Motor neuron (in vitro differentiated cells): ENCODE results near the gene EXOSC5. TPM values are rescaled to one million over a fixed set of nuclear protein-coding genes. Genes with fewer than 3 reads are reported as not detected.
A peak's percentile ranks its signal among the peaks of the same experiment; 100 is the strongest.
"Not testable (repeated sequence)": the region's sequence is repeated elsewhere in the genome, so short reads cannot be mapped to it uniquely, and the experiment has no call there.

Experiments
- ATAC-seq, 8 experiments: fragments of 200-7000 bp; cut with Tn5 transposase; replicated peaks in 6 of 8; 2 replicates each; pipeline ENCODE4 v1.8.0; 2021; ENCODE audit warnings: mild to moderate bottlenecking in 8 of 8, moderate library complexity in 8 of 8
- H3K27ac ChIP-seq, 2 donors: fragments of 250-450 bp; sonication (Bioruptor Pico); 2 replicates each; pipeline ENCODE4 v1.9.0; 2021; ENCODE audit warnings: antibody characterized with exemption in 2 of 2, mild to moderate bottlenecking in 2 of 2, moderate library complexity in 1 of 2
- H3K4me1 ChIP-seq, 2 donors: fragments of 250-450 bp; sonication (Bioruptor Pico); replicated peaks in 1 of 2; 2 replicates each; pipeline ENCODE4 v1.6.1; 2021; ENCODE audit warnings: antibody characterized with exemption in 2 of 2, mild to moderate bottlenecking in 2 of 2, moderate library complexity in 1 of 2
- H3K4me3 ChIP-seq, 5 donors: fragments of 250-450 bp; sonication (Bioruptor Pico); 2 replicates each; pipeline ENCODE4 v1.9.0; 2021; ENCODE audit warnings: antibody characterized with exemption in 5 of 5, mild to moderate bottlenecking in 5 of 5, moderate library complexity in 4 of 5
- WGBS, 10 experiments: fragments of 450-650 bp; shearing (Covaris generic); methylation state at CpG; one replicate each; pipeline ENCODE4 v1.0.0; 2022; 5-methylcytosine and 5-hydroxymethylcytosine counted together
- in situ Hi-C, 9 experiments: fragments of 400-800 bp; cut with MboI; loops; one replicate each; pipeline ENCODE4 v1.15.0; 2021; ENCODE audit warnings: low sequenced_read_pairs in 9 of 9, low pct_unique_long_range_greater_than_20kb in 2 of 9; ENCODE audit not compliant: unreplicated experiment in 9 of 9
- total RNA-seq, 8 experiments: library from RNA; unstranded; fragments of 300-600 nt; gene quantifications; 2 replicates each; pipeline versions ENCODE4 v1.2.3 to v1.2.4, GENCODE V29; 2022

The EXOSC5 gene
- total RNA-seq, 8 experiments from 2014 or later: 14.9 to 61.8 (median 35.6) TPM

DNA sequence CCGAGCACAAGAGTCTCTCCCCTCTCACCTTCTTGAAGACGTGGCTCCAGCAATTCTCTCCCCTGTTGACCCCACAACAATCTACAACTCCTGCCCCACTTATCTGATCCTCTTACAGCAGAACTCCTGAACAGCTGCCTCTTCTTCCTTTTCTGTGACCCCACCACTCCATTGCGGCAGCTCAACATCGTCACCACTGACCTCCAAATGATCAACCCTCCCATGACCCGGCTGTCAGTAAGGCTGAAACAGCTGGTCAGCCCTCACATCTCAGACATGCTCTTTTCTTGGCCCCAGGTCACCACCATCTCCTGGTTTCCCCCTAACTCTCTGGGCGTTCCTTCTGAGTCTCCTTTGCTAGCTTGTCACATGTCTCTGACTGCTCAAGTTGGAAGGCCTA lies 1.8 kb downstream of the EXOSC5 start:
- Histone ChIP-seq H3K27ac (no peak overlapping the region), H3K4me1 (peaks cover 11 to 13% of the 10 kb centered on the region in 2 donors), H3K4me3 (no peak overlapping the region)
- 43 to 100% (median 76%) methylated on average over 1 to 5 of the region's 6 CpGs; no CpG with 5 or more reads in 4 of the 10 experiments for WGBS, 10 experiments
- ATAC-seq: no peak
- in situ Hi-C loops: no loop called here

DNA sequence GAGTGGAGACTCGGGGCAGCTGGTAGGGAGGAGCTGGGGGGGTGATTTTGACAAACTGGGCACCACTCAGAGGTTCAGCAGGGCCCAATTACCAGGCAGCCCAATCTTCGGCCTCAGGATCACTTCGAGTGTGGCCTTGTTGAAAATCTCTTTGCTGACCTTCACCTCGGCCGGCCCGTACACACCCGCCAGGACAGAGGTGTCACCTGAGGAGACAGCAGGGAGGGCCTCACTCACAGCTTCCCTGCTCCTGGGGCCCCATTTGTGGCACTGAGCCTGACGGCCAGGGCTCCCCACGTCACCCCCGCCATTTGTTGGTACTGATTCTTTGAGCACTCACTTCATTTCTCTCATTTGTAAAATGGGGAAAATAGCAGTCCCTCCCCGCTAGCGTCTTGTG lies 4.4 kb downstream of the EXOSC5 start:
- Histone ChIP-seq H3K27ac (no peak overlapping the region), H3K4me3 (no peak overlapping the region), H3K4me1 (peaks cover 4 to 5% of the 10 kb centered on the region in 2 donors)
- in situ Hi-C loops: no loop called here
- no peak for ATAC-seq
- WGBS, 10 experiments: 27 to 100% (median 83%) methylated on average over 1 to 7 of the region's 12 CpGs; no CpG with 5 or more reads in 2 of the 10 experiments

DNA sequence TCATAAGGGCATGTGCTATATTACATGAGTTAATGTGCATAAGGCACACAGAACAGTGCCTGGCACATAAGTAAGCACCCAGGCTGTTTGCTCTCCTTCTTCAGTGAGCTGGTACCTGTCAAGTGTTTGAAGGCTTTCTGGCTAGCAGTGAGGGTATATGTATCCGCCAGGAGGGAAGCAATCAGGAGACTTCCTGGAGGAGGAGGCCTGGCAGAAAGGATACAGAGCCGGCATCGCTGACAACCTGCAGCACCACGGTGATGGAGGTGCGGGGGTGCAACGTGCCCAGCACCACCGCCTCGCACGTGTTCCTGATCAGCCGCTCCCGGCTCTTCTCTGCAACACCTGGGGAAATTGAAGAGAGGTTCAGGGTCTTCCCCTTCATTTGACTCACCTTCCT lies 5.5 kb downstream of the EXOSC5 start:
- in situ Hi-C loops: no loop called here
- no peak for ATAC-seq
- Histone ChIP-seq H3K27ac (no peak overlapping the region), H3K4me1 (peaks cover 4 to 5% of the 10 kb centered on the region in 2 donors), H3K4me3 (no peak overlapping the region)
- WGBS, 10 experiments: 33 to 100% (median 93%) methylated on average over 1 to 8 of the region's 11 CpGs; no CpG with 5 or more reads in 5 of the 10 experiments

DNA sequence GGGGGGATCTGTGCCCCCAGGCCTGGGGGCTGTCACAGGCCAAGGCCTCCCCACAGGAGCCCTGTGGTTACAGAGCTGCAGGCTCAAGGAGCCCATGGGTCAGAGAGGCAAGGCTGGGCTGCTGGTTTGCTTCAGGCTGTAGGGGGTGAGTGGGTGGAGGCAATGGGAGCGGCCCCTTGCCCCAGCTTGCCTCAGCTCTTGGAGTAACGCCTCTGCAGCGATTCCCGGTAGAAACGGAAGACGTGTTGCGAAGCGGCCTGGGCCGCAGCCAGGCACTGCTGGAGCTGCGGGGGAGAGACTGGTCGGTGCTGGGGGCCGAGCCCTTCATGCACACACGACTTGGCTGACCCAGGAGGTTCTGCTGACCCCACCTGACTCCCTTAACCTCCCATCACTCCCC lies 10.7 kb downstream of the EXOSC5 start:
- WGBS, 10 experiments: 81 to 100% (median 93%) methylated on average over 3 to 6 of the region's 13 CpGs; no CpG with 5 or more reads in 7 of the 10 experiments
- Histone ChIP-seq H3K27ac (no peak overlapping the region), H3K4me1 (no peaks in the 10 kb centered on the region), H3K4me3 (no peak overlapping the region)
- ATAC-seq: peak in 1 of 8 experiments; percentile 82
- in situ Hi-C loops: no loop called here

DNA sequence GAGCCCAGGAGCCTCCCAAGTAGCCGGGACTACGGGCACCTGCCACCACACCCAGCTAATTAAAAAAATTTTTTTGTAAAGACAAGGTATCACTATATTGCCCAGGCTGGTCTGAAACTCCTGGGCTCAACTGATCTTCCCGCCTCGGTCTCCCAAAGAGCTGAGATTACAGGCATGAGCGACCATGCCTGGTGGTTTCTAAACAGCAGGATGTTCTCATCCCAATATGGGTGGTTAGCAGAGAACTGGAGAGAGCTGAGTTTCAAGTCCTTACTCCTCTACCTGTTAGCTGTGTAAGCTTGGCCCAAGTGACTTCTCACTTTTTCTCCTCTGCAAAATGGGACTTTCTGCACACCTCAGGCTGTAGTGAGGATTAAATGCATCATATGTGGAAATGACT lies 12.8 kb downstream of the EXOSC5 start:
- H3K4me1 ChIP-seq: no peaks in the 10 kb centered on the region
- ATAC-seq: no peak
- in situ Hi-C loops: no loop called here
- H3K27ac ChIP-seq: no peak overlapping the region
- no peak overlapping the region for H3K4me3 ChIP-seq
- WGBS, 10 experiments: 83 to 100% (median 83%) methylated on average over 1 to 4 of the region's 5 CpGs; no CpG with 5 or more reads in 7 of the 10 experiments

DNA sequence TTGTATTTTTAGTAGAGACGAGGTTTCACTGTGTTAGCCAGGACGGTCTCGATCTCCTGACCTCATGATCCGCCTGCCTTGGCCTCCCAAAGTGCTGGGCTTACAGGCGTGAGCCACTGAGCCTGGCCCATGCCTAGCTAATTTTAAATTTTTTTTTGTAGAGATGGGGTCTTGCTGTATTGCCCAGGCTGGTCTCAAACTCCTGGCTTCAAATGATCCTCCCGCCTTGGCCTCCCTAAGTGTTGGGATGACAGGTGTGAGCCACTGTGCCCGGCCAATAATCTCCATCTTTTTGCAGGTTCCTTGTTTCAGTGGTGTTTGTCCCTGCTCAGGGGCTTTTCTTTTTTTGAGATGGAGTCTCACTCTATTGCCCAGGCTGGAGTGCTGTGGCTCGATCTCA lies 15.6 kb downstream of the EXOSC5 start:
- H3K4me3 ChIP-seq, ATAC-seq, H3K27ac ChIP-seq, in situ Hi-C loops, H3K4me1 ChIP-seq: not testable (repeated sequence)
- 80 to 100% (median 94%) methylated on average over 1 to 5 of the region's 8 CpGs; no CpG with 5 or more reads in 3 of the 10 experiments for WGBS, 10 experiments

DNA sequence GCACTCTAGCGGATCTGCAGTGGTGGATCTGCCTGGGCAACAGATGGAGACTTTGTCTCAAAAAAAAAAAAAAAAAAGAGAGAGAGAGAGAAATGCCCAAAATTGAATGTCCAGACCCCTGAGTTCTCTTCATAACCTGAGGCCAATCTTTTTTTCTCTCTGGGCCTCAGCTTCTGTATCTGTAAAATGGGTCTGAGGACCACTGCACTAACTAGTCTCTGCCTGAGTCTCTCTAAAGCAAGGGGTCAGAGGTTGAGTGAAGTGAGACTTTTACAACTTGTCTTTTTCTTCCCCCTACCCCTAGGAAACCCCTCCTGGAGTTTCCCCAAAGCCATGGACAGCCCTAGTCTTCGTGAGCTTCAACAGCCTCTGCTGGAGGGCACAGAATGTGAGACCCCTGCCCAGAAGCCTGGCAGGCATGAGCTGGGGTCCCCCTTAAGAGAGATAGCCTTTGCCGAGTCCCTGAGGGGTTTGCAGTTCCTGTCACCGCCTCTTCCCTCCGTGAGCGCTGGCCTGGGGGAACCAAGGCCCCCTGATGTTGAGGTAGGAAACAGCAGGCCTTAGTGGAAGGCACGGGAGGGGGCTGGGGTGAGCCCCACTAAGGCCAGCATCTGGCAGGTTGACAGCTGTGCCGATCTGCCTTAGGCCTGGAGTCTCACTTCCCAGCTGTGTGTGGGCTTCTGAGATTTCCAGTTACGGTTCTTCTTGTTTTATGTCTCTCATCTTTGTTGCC lies 19.0 kb downstream of the EXOSC5 start:
- peak in 1 of 8 experiments; percentile 3 for ATAC-seq
- no peak overlapping the region for H3K27ac ChIP-seq

DNA sequence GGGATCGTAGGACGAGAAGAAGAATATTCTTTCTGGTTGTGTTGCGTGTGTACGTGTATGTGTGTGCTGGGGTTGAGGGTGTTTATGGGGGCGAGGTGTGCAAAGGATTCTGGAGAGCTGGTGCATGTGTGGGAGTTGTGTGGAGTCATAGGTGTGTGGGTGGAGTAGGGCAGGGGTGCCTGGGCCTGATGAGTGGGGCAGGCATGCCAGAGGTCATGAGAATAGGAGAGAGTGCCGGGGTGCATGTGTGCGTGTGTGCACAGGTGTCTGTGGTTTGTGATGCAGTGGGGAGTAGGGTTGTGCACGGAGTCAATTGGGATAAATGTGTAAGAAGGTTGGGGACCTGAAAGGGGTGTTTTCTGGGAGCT lies 20.2 kb downstream of the EXOSC5 start:
- in situ Hi-C loops: no loop called here
- no peak overlapping the region for H3K27ac ChIP-seq
- no peaks in the 10 kb centered on the region for H3K4me1 ChIP-seq
- ATAC-seq: peak in 3 of 8 experiments; percentile 3 to 12 (median 10)
- H3K4me3 ChIP-seq: peak overlapping the region; percentile 29 to 56 (median 40)
- 71 to 100% (median 80%) methylated on average over 1 to 4 of the region's 8 CpGs; no CpG with 5 or more reads in 7 of the 10 experiments for WGBS, 10 experiments

More for the DNA sequence above, 19.0 kb downstream of the EXOSC5 start:
- WGBS, 10 experiments: 10 to 100% (median 80%) methylated on average over 1 to 2 of the region's 9 CpGs; no CpG with 5 or more reads in 5 of the 10 experiments
- H3K4me3 ChIP-seq: no peak overlapping the region
- H3K4me1 ChIP-seq: no peaks in the 10 kb centered on the region
- in situ Hi-C loops: no loop called here

DNA sequence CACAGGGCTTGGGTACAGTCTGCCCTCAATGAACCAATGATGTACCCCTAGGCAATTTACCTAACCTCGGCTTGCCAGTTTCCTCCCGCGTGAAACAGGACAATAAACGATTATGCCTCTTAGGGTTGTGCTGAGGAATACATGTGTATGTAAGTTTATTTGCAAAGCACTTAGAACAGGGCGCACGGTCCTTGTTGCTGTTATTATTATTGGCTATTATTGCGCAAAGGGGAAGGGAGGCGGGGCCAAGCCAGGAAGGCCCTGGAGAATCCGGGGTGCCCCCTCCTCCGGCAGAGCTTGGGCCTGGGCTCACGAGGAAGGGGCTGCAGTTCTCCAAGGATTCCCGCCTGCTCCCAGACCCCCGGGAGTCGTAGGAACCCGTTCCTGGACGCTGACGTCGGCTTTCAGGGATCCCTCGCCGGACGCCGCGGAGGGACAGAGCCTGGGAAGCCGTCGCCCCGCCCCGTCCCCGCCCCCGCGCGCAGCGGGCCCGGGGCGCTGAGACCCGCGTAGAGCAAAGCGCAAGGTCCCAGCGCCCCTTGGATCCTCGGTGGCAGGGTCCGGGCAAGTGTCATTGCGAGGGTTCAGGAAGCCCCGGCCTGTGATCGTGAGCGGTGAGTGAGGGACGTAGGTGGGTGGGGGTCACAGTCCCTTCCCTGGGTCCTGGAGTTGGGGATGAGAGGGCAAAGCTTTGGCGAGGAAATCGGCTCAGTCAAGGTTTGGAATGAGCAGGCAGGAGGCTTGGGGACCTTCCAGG lies 20.7 kb downstream of the EXOSC5 start, which contains the start of gene TMEM91:
Gene TMEM91, plus strand, starts transcription at position 293 of the 757 bp plus-strand sequence. CDS start 1,777 bp downstream, outside the sequence.
- peak within 1 kb of the TSS in 1 of 2 donors; percentile 66 for H3K27ac ChIP-seq

DNA sequence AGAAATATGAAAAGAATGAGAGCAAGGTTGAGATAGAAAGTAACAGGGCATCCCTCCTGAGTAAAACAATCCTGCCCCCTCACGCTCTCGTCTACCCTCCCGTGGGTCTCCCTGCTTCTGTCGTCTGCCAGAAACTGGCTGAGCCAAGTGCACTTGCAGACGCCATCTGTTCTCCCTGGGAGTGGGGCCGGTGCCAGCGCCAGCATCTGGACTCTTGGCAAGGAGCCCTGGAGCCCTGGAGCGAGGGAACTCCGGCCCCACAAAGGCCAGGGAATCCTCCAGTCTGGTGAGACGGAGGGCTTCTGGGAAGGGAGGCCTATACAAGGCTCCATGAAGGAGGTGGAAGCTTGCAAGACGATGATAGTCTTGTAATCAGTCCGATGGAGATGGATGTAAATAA lies 23.2 kb downstream of the EXOSC5 start:
- 10 to 87% (median 39%) methylated on average over 2 to 12 of the region's 12 CpGs; no CpG with 5 or more reads in 4 of the 10 experiments for WGBS, 10 experiments
- in situ Hi-C loops: no loop called here
- Histone ChIP-seq H3K27ac (no peak overlapping the region), H3K4me3 (no peak overlapping the region), H3K4me1 (no peaks in the 10 kb centered on the region)
- ATAC-seq: peak in 6 of 8 experiments; percentile 16 to 85 (median 74)

More for the DNA sequence above, 20.7 kb downstream of the EXOSC5 start, which contains the start of gene TMEM91:
- no peaks in the 10 kb centered on the region for H3K4me1 ChIP-seq
- H3K4me3 ChIP-seq: peak within 1 kb of the TSS; percentile 29 to 56 (median 40)
- peak; percentile 12 to 89 (median 76) for ATAC-seq
- in situ Hi-C loops: no loop called here
- 0 to 8% (median 0%) methylated on average over 1 to 18 of the region's 47 CpGs; no CpG with 5 or more reads in 3 of the 10 experiments for WGBS, 10 experiments

DNA sequence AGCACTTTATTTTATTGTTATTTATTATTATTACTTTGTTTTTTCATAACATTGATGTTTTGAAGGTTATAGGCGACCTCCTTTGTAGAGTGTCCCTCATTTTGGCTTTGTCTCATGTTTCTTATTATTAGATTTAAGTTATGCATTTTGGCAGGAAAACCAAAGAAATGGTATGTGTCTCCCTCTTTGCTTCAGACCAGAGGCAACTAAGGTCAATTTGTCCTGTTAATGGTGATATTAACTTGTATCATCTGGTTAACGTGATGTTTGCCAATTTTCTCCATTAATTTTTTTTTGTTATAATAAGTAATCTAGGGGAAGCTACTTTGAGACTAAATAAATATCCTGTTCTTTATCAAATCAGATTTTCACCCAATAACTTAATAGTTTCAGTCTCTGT lies 24.7 kb downstream of the EXOSC5 start:
- ATAC-seq: no peak
- in situ Hi-C loops: no loop called here
- H3K27ac ChIP-seq: no peak overlapping the region
- 40 to 100% (median 78%) methylated on average over 1 to 2 of the region's 2 CpGs for WGBS, 10 experiments
- no peak overlapping the region for H3K4me3 ChIP-seq
- no peaks in the 10 kb centered on the region for H3K4me1 ChIP-seq

DNA sequence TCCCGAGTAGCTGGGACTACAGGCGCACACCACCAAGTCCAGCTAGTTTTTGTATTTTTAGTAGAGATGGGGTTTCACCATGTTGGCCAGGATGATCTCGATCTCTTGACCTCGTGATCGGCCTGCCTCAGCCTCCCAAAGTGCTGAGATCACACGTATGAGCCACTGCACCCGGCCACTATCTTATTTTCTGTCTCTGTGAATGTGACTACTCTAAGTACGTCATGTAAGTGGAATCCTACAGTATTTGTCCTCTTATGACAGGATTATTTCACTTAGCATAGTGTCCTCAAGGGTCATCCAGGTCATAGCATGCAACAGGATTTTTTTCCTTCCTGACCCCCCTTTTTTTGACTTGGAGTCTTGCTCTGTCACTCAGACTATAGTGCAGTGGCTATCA lies 25.6 kb downstream of the EXOSC5 start:
- 67 to 100% (median 97%) methylated on average over 1 to 8 of the region's 8 CpGs; no CpG with 5 or more reads in 3 of the 10 experiments for WGBS, 10 experiments
- Histone ChIP-seq H3K4me1 (no peaks in the 10 kb centered on the region), H3K4me3 (no peak overlapping the region), H3K27ac (no peak overlapping the region)
- no peak for ATAC-seq
- in situ Hi-C loops: no loop called here

DNA sequence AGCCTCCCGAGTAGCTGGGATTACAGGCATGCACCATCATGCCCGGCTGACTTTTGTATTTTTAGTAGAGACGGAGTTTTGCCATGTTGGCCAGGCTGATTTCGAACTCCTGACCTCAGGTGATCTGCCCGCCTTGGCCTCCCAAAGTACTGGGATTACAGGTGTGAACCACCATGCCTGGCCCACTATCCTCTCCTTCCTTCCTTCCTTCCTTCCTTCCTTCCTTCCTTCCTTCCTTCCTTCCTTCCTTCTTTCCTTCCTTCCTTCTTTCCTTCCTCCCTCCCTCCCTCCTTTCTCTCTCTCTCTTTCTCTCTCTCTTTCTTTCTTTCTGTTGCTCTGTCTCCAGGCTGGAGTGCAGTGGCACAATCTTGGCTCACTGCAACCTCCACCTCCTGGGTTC lies 26.0 kb downstream of the EXOSC5 start:
- ATAC-seq, H3K4me3 ChIP-seq, H3K27ac ChIP-seq, in situ Hi-C loops, H3K4me1 ChIP-seq: not testable (repeated sequence)
- WGBS, 10 experiments: 100% methylated on average over 2 of the region's 5 CpGs; no CpG with 5 or more reads in 9 of the 10 experiments
